Stimulated activated CD8-positive, alpha-beta memory T cell treated with anti-CD3 and anti-CD28 coated beads, Interleukin-2, amount 100 ng/mL, for 1 hour (primary cell): ENCODE data around the gene SYNJ2.

ENCODE experiments used
- DNase-seq, 2 donors: peaks; one replicate each; pipeline ENCODE4 v3.0.0-alpha.2; 2020; ENCODE audit warnings: low read depth in 2 of 2

The SYNJ2 gene

DNA sequence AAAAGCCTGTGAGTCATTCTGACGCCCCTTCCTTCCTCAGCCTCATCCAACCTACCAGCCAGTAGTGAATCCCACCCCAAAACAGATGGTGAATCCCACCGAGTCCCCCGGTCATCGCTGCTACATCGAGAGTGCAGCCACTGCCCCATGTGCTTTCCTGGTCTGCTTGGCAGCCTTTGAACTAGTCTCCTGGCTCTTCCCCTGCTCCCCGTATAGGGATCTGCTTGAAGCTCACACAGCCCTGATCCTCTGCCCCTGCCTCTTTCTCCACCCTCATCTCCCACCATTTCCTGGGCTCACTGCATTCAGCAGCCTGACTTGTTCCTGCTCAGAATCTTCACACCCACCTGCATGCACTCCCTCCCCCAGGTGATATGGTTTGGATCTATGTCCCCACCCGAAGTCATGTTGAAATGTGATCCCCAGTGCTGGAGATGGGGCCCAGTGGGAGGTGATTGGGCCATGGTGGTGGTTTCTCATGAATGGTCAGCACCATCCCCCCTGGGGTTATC is 14.6 kb downstream of the SYNJ2 start:
- DNase-seq, result no peak

- DNase-seq, result no peak
Measured at GRCh38 chr6:157996918-157997702, 15.4 kb downstream of the SYNJ2 start.

DNA sequence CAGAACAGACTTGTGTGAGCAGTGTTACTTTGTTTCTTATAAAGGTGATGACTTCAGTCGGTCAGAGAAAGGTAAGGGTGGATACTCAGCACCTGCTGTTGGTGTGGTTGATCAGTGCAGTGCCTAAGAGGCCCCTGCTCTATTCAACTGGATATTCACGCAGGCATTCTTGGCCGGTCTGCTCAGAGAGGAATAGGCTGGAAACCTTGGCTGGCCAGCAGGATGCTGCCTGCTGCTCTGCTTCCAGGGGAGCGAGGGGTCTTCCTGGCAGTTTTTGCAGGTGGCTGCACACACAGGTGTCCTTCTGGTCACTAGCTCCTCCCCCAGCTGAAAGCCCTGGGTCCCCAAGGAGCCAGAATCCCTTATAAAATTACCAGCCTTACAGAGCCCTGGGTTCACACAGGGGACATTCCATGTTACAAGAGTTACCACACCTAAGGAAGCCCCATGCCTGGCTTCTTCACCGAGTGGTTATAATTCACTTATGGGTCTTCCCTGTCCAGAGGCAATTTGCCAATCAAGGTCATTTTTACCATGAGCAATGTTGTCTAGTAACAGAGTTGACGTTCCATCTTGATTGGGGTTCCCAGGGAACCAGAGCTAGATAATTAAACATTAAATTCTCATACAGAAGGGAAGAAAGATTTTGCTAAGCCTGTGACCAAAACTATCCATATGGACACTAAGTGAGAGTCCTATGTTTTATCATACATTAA is 16.4 kb downstream of the SYNJ2 start:
- DNase-seq, result no peak

- DNase-seq, result no peak
Measured at GRCh38 chr6:157998707-157999167, 17.1 kb downstream of the SYNJ2 start.

DNA sequence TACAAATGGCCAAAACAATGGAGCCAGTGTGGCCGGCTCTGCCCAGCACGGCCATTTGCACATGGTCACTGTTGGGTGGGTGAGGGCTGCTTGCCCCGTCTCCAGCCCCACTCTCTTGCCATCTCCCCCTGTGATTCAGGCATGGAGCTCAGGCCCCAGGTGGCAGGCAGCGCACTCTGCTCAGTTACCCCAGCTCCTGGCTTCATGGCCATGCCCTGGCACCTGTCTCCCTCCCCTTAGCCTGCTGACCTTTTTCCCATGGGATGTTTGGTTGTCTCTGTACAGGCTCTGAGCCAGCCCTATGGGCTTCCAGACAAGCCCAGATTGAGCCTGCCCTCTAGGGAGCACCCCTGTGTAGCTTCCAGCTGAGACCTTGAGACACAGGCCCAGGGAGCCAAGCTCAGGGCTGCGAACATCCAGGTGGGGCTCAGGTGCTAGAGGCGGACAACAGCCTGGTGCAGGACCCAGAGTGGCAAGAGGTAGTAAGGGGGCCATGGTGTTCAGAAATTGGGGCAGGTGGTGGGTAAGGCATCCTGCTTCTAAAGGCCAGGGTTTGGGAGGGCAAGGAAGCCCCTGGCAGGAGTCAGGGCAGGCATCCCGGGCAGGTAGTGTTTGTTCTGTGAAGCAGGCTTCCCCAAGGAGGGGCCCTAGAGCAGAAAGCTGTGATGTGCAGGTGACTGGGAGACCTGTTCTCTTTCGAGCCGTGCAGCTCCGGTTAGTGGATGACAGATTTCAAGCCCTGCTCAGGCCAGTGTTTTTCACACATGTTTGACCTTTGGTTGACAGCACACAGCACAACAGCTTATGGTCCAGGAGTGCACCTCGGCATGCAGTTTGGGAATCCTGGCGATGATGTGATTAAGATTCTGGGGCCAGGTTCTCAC is 17.7 kb downstream of the SYNJ2 start:
- no peak for DNase-seq

GRCh38 chr6:158000530-158001307 is 19.1 kb downstream of the SYNJ2 start:
- no peak for DNase-seq

DNA sequence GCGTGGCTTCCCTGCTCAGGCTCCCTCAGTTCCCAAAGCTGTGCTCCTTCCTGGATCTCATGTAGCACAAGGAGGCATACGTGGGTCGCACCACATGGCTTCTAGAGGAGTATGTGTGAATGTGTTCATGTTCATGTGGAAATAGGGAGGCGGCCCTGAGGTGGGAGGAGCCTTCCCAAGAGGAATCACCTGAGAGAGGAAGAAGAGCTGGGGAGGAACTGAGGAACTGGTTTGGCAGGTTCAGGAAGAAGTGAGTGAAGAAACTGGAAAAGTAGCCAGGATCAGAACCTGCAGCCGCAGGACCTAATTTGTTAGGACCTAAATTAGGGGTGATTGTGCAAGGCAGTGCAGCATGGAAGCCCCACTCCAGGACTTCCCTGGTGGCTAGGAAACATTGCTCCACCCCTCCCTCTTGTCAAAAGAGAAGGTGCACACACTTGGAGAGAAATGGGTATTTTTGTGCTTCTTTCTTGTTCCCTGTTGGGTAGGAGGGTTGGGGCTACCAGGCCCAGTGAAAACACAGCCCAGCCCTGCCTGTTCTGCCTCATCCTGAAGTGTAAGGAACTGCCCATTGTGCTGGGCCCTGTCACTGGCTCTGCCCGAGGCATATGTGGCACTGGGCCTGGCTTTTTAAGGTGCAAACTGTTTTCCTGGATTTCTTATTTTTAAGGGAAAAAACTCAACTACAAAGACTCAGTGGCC is 20.7 kb downstream of the SYNJ2 start:
- no peak for DNase-seq

DNA sequence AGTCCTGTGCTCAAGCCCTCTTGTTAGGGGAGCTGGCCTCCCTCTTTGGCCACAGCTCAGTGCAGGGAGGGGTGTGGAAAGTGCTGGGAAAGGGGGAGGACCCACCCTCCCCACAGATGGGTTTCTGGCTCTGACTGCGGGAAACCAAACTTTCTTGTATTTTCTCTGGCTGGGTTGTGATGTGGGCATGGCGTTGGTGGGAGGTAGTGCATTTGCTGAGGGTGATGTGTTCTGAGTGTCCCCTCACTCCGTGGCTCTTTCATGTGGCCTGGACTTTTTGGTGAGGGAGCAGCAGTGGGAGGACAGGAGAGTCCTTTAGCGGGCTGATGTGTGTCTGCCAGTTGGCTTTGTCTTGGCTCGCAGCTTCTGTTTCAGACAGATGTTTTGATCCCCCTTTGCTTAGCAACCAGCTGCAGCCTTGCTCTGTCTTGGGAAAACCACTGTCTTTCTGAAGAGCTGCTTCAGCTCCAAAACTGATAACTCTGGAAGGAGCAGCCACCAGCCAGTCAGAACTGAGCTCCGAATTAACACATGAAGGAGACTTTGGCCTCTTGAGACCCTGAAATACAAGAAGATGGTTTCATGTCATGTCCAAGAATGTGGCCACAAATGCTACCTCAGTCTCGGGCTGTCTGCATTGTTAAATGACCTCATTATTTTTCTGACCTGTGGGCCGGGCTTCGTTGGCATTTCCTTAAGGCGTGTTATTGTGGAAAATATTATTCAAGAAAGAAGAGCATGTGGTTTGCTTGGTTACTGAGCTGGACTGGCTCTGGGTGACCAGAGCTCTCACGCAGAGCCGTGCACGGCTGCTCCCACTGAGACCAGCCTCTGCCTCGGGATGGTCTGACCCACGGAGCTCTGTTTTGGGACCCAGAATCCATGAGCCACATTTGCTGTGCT is 21.5 kb downstream of the SYNJ2 start:
- no peak for DNase-seq

DNA sequence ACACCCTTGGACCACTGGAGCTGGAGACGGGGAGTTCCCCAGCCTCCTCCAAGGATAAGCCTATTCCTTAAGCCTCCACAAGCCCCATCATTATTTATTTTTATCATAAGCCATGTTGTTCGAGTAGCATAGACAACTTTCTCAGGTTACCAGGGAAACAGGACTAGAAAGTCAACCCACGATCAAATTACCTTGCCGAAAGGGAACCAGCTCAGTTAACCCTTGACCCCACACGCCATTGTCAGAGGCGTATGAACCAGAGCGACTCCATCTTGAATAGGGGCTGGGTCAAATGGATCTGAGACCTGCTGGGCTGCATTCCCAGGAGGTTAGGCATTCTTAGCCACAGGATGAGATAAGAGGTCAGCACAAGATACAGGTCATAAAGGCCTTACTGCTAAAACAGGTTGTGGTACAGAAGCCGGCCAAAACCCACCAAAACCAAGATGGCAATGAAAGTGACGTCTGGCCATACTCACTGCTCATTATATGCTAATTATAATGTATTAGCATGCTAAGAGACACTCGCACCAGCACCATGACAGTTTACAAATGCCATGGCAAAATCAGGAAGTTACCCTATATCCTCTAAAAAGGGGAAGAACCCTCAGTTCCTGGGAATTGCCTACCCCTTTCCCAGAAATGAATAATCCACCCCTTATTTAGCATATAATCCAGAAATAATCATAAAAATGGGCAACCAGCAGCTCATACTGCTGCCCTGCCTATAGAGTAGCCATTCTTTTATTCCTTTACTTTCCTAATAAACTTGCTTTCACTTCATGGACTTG is 22.4 kb downstream of the SYNJ2 start:
- no peak for DNase-seq

- DNase-seq, result no peak
Measured at GRCh38 chr6:158004701-158005095, 23.0 kb downstream of the SYNJ2 start.

- no peak for DNase-seq
Measured at GRCh38 chr6:158005626-158006180, 24.0 kb downstream of the SYNJ2 start.

DNA sequence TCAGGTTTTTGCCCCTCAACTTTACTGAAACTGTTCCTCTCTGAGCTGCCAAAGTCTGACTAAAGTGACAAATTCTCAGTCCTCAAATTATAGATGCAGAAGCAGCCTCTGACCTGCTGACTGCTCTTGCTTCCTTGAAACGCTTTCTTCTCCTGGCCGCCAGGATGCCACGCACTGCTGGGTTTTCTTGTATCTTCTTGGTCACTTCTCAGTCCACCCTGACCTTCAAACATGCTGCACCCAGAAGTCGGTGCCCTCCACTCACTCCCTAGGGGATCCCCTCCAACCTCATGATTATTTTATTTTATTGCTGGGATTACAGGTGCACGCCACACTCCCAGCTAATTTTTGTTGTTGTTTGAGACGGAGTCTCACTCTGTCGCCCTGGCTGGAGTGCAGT is 24.7 kb downstream of the SYNJ2 start:
- DNase-seq, result no peak

DNA sequence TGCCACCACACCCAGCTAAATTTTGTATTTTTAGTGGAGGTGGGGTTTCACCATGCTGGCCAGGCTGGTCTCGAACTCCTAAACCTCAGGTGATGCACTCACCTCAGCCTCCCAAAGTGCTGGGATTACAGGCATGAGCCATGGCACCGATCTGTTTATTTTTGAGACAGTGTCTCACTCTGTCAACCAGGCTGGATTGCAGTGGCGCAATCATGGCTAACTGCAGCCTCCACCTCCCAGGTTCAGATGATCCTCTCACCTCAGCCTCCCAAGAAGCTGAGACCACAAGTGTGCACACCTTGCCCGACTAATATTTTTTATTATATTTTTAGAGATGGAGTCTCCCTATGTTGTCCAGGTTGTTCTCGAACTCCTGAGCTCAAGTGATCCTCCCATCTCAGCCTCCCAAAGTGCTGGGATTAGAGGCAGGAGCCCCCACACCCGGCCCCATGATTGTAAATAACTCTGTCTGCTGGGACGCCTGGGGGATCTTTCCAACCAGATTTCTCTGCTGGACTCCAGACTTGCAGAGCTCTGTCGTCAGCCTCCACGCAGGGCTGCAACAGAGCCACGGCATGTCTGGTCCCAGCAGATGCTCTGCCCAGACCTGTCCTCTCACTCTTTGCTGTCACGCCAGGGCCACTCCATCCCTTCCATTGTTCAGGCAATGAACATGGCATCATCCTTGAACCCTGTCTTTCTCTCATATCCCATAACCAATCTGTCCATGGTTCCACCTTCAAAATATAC is 25.3 kb downstream of the SYNJ2 start:
- DNase-seq, result no peak

DNA sequence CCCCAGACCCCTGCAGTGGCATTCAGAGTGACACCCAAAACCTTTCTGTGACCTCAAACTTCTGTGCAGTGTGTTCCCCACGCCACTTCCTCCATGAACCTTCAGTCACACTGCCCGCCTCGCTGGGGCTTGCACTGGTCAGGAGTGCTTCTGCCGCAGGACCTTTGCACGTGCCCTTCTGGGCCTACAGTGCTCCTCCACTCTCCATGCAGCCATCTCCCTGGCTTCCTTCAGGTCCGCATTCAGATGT is 27.1 kb downstream of the SYNJ2 start:
- DNase-seq, result no peak

- DNase-seq, result no peak
Measured at GRCh38 chr6:158009114-158009891, 27.6 kb downstream of the SYNJ2 start.

DNA sequence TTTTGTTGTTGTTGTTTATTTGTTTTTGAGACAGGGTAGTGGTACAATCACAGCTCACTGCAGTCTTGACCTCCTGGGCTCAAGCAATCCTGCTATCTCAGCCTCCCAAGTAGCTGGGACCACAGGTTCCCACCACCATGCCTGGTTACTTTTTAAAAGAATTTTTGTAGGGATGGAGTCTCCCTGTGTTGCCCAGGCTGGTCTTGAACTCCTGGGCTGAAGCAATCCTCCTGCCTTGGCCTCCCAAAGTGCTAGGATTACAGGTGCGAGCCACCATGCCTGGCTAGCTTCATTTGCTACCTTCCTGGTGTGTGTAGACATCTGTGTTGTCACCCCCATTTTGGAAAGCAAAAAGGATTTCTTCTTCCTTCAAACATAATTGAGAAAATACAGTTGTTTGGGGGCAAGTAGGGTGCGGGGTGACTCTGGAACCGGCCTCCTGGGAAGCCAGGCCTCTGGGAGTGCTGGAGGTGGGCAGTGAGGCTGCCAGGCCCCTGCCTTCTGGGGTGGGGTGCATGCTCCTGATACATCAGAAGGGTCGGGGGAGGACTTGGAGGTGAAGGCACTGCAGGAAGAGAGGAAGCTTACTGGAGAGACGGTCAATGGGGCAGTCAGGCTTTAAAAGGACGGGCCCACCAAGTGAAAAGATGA is 28.4 kb downstream of the SYNJ2 start:
- no peak for DNase-seq
